D341Med (cell line): ENCODE measurements around the gene GREB1.

Experiments used
- DNase-seq: peaks from one replicate; pipeline ENCODE4 v3.0.0; 2012; ENCODE audit warnings: low spot score

The GREB1 gene

DNA sequence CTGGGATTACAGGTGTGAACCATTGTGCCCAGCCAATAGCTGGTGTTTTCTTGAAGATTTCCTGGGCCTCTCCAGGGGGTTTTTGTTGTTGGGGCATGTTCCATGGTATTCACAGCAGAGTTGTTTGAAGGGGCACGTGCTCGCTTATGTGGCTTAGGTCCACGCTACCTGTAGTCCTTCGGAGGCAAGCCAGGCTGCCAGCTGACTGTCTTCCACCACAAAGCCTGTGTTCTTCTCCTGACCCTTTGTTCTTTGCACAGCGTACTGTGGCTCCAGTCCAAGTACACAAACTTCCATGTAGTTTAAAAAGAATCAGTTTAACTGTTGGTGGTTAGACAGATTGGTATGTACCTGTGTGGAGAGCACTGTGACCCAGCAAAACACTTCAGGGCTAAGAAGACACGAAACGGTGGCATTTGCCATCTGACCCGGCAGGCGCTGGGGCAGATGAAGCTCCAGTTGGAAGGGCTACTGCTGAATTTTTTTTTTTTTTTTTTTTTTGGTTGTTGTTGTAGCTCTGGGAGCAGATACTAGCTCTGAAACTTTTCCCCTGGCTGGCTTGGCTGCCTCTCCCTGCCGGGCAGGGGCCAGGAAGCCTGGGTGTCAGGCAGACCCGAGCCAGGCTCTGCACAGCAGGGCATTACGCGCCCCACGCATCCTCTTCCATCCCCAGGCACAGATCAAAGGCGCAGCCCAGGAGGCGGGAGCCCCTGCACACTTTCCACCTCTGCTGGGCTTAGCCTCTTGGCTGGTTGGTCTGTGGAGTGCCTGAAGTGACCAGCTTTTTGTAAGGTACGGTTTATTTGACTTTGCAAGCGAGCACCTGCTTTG lies 5.7 kb downstream of the GREB1 start:
- DNase-seq = no peak

DNA sequence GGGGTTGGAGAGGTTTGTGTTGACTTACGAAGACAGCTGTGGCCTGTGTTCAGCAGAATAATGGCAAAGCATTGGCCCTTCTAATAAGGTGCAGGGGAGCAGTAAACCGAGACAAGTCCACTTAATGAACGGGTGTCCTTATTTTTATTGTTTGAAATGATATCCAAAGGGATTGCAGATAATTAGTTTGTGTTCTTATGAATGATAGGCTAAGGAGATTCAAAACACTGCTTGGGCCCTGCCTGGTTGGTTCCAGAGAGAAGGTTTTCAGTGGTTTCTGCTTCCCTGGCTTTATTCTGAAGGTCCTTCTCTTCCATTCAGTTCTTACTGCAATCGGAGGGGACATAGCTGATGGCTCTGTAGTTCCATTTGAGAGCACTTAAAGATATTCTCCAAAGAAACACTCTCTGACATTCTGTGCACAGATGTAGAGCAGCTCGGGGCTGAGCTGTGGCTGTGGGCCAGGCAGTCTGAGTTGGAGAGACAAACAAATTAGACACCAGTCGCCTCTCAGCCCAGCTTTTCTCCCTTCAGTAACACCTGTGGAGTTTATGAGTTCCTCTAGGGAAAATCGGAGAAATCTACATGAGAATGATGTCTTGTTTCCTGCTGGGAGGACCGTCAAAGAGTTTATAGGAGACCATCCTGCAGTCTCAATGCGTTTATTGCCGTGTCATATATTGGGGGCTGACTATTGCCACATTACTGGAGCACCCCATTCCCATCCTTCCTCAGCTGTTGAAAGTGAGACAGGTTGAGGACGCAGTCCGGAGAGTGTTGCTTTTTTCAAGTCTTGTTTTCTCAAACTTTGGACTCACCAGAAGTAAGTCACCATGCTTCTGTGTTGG lies 6.5 kb downstream of the GREB1 start:
- DNase-seq = no peak

DNA sequence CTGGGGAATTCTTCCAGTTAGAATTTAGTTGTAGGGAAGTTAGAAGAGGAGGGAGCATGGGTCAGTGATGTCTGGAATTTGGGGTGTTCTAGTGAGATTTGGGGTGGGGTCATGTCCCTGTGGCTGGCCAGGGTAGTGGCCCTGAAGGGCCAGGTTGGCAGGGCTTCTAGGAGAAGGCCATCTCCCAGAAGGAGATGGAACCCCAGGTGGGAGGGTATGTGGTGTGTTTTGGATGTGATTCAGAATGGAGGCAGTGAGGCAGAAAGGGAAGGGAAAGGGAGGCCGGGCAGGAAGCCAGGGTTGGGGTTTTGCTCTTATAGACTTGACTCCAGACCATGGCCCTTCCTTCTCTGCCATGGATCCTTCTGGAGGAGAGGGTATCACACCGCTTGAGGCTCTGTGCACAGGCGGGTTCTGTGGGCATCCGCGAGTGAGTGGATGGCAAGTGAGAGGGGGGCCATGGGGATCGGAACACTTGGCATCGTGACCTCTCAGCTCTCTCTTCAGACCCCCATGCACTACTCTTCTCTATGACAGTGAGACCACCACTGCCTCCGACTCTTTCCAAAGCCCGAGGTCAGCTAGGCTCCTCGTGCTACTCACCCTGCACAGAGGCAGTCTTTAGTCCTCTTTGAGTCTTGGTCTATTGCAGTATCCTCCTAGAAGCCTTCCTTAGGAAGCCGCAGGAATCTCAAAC lies 7.3 kb downstream of the GREB1 start:
- no peak for DNase-seq

DNA sequence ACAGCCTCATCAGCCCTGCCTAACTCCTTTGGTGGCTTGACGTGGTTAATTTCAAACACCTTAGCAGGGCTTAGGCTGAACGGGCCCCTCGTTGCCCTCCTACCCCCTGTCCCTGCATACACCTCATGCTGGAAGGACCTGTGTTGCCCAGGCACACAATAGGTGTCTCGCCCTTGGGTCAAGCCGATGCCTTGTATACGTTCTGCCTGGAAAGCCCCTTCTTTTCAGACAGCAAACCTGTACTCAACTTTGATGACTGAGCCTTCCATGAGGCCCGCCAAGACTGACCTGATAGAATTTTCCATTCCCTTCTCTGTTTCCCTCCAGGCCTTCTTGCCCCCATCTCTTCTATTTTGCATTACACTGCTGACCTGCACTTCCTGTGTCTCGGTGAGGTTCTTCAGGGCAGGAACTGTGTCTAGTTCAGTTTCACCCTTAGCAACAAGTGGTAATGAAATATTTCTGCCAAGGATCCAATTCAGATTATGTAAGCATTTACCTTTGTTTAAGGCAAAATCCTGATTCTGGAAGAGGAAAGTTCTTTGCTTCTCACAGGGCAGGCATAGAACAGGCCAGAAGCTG lies 7.9 kb downstream of the GREB1 start:
- DNase-seq = no peak

DNA sequence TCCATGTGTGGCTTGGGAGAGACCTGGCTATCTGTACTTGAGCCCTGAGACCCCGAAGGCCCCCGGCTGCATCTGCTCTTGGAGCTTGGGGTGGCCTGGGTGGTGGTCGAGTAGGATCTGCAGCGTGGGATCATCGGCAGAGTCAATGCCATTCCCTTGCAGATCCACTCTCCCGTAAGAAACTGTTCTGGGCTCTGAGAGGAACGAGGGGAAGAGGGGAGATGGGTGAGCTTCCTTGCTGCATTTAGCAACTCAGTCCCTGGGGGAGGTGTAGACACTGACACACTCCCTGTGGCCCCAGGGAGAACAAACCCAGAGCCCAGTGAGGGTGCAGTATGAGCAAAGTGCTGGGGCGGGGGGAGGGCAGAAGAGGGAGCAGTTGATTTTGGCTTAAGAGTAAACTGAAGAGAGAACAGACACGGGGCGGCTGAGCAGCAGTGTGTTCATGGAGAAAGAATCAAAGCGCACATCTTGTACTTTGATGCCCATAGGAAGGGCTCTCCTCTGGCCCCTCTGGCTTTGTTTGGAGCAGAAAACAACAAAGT lies 8.5 kb downstream of the GREB1 start:
- no peak for DNase-seq

DNA sequence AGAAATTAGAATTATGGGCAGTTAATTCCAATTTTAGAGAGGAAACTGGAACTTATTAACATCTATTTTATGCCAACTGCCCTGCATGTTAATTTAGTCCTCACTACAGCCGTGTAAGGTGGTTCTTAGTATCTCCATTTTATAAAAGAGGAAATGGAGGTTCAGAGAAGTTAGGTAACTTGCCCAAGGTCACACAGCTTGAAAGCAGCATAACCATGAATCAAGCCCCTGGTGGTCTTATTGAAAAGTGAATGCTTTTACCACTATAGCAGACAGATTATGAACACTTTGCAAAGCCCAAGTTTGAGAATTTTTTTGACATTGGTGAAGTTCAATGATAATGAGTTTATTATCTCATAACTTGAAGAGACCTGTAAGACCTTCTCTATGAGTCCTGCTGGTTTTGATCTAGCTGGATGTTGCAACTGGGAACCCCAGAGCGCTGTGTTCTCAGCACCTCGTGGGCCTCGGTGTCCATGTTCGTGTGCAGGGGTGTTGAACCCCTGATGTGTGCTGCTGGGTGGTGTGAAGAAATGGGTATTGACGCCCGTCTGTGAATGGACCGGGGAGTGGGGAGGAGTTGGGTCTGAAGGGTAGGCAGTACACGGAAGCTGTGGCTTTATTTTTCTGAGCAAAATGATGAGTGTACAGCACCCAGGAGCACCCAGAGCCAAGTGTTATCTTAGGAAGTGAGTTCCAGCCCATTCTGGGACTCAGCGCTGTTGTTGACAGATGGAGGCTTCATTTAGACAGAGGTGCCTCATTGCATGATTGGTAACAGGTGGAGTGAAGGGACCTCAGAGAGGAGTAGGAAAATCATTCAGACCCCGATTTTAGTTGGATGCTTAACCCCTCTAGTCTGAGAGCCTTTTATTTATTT lies 9.7 kb downstream of the GREB1 start:
- DNase-seq = no peak

DNA sequence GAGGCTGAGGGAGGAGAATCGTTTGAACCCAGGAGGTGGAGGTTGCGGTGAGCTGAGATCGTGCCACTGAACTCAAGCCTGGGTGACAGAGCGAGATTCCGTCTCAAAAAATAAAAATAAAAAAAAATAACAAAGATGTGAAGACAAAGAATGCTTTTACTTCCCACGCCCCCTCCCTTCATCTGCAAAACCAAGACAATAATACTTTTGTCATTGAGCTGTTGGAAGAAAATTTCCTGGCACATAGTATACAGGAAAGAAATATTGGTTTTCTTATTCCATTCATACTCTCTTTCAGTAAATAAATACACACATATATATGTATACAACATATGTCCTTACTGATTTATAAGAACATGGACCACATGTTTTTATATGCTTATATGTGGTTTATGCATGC lies 12.2 kb downstream of the GREB1 start:
- DNase-seq = no peak

DNA sequence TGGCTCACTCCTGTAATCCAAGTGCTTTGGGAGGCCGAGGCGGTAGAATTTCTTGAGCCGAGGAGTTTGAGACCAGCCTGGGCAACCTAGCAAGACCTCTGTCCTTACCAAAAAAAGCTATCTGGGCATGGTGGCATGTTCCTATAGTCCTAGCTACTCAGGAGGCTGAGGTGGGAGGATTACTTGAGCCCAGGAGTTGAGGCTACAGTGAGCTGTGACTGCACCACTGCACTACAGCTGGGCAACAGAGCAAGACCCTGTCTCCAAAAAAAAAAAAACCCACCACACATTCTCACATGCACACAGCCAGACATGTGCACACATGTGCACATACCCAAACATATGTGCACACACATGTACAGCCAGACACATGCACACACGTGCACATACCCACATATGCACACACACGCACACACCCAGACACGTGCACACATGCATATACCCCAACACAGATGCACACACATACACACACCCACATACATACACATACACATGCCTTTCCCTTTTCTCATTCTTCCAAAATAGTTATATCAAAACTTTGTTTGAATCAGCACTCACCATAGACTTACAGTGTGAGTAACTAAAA lies 14.2 kb downstream of the GREB1 start:
- DNase-seq = no peak

DNA sequence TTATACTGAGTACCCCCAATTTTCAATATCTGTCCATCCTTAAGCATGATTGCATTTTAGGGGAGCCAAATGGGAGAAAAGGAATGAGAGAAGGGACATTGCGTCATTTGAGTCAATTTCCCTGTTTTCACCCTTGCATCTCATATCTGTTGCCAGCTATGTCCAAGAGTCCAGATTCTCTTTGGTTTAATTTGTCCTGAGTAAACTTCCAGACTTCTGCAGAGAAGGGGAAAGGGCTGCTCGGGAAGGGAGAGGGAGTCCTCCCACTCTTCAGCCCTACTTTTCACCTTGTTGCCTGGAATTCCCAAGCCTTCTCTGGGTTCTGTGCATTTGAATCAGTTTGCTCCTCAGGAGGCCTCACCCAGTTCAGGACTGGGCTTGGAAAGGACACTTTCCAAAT lies 16.5 kb downstream of the GREB1 start:
- no peak for DNase-seq

DNA sequence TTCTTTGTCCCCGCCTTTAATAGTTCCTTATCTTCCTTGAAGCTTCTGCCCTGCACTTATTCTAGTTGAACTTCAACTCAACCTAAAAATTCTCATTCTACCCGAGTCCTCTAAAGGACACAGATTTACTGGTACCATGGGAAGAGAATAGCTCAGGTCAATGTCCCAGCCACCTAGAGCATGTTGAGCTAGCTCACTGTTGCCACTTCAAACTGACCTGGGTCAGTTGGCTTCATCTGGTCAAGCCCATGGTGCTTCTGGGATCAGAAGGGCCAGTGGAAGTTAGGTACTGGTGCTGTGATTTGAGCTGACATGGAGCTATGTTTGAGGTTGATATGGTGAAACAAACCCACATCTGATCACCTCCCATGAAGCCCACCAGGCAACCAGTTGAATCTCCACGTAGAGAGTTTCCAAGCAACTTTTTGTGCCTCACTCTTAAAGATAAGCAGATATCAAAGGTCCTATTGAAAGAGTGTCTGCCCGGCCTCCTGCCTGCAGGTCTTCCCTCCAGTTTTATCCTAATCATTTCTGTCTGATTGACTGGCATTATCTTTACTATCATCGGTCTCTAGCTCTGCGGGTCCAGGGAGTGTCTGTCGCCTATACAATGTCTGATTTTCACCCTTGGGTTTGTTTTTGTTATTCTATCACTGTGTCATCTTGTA lies 17.2 kb downstream of the GREB1 start:
- DNase-seq = no peak

DNA sequence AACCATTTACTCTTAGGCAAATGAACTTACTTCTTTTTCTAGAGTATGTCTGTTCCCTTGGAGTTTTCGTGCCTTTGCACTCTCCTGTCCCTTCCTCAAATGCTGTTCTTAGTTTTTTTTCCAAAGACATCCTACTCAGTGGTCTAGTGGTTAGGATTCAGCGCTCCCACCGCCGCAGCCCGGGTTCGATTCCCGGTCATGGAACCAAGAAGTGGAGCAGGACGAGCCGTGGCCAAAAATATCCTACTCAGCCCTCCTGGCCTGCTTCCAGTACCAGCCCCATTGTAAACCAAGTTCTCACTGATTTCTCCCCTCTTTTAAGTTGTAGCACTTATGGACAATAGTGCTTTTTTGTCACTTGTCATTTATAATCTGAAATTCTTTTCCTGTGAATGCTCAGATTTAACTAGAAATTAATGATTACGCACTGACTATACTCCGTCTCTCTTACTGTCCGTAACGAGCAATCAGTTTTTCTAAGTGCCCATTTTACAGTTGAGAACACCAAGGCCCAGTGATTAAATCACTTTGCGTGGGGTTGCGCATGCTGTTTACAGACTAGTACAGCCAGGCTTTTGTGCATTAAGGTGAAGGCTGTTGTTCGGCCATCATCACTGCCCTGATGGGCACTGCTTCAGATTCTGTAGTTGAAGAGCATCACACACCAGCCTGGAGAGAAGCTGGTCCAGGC lies 17.9 kb downstream of the GREB1 start:
- no peak for DNase-seq

DNA sequence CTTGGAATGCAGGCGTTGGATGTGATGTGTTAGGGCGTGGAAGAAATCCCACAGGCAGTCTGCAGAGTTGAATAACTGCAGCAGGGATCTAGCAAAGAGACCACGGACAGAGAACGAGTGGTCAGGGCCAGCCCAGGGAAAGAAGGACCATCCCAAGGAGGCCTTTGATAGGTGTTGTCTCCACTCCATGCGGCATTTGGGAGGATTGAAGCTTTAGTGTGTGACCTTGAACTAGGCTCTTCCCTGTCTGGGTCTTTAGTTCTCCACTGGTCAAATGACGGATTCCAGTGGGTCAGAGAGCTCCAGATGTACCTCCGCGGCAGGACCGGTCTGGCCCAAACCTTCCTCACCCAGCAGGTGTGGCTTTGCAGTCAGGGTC lies 18.4 kb downstream of the GREB1 start:
- DNase-seq = no peak

DNA sequence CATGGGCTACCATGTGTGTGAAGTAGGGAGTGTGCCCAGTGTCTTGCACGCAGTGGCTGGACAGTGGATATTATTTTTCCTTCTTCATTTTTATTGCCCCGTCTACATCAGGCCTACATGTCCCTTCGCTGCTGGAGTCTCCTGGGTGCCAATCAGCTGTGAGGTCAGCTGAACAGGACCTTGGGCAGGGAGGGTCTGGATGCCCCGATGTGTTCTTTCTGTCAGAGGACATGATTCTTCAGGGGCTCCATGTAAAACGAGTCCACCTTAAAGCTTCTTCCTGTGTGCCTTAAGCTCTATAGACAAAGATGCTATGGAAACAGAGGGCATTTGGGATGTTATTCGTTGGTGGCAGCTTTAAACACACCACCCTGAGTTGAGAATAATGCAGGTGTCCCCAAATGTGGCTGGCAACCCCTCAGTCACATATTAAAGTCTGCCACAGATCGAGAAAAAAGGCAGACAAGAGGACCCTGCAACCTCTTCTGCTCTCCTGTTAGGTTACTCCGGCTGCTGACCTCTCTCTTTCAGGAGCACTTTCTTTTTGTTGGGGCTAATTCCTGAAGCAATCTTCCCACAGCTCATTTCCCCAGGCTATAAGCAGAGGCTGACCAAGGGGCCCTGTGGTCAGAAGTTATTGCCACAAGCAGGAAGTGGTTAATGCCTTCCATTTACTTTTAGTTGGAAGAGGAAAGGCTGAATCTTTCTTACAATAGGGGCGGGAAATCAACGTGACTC lies 20.0 kb downstream of the GREB1 start:
- DNase-seq = no peak

DNA sequence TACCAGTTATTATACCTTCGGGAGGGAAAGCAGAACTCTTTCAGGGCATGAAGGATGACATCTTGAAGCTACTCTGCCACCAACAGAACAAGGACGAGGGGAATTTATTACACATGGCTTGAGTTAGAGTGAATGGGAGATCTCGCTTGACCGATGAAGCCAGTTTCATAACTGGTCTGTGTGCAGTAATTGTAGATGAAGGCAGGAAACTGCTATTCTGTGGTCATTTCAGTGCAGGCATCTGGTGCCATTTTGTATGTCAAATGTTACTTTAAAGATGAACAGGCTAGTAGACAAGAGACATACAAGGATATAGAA lies 20.5 kb downstream of the GREB1 start:
- DNase-seq = no peak

DNA sequence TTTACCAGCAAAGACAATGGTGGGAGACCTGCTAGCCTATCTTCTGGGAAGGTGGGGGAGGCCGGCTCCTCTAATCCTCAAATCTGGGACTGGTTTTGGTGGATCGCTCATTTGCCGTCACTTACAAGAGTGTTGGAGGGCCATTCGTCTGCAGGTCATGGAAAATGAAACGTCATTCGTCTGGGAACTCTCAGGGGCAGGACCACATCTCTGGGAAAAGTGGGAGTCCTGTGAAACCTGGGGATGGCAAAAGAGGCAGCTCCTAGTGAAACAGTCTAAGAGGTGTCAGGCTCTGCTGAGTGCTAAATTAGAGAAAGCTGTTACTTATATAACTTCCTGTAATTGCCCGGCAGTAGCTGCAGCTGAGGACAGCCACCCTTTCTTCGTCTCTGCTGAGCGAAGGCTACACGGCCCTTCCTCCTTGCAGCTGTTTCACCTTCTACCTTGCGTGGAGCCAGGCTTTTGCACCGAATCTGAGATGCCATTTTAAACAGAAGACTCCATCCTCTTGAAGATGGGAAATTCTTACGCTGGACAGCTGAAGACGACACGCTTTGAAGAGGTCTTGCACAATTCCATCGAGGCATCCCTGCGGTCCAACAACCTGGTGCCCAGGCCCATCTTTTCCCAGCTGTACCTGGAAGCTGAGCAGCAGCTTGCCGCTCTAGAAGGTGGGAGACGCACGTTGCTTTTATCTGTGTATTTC lies 22.4 kb downstream of the GREB1 start:
- no peak for DNase-seq

DNA sequence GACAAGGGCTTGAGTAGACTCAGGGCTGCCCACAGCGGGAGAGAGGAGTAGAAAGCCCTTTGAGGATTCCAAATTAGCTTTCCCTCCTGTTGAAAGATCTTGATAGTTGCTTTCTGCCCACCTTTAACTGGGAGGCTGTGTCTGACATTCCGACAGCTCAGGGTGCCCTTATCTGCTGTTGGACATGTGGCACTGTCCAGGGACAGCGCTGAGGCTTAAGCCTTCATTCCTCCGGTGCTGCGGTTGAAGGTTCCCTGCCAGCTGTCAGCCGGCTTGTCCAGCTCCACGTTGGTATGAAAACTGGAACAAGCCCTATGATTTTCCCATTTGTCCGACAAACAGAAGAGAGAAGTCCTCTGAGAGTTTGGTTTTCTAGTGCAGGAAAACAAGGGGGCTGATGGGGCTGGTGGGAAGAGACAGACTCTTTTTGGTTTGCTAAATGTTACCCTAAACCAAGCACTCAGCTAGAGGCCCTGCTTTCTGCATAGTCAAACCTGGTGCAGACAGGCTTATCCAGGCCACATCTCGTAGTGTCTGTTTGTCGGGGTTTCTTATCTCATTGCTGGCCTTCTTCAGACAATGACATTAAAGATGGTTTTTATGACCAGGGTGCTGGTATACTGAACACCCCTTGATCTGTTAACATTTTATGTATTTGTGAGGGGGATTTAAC lies 24.5 kb downstream of the GREB1 start:
- DNase-seq = no peak

DNA sequence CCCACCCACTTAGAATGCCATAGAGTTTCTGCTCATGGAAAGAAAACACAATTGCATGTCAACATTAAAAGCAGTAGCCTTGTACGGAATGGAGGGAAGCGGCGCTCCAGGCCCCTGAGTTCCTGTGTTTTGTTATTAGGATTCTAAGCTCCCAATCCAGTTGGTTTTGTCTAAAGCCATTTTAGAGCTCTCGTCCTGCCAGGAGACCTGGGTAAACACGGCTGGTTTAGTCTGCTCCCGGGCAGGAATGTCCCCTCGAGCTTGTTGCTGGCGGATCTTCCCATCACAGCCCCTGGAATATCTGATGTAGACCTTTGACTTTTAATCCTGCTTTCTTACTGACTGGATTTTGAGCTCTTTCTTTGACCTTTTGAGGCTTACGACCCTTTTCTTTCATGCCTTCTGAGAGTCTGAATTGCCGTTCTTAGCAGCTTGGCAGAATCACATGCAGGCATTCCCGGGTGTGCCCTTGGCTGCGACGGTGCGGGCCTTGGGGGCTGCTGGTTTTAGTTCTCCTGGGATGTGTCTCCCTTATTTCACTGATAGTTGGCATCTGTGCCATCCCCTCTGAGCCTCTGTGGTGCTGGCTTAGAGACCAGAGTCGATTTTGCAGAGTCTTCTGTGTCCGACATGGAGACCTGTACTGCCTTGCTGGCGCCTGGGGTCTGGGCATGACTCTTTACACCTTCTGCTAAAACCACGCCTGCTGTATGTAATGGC lies 25.4 kb downstream of the GREB1 start:
- DNase-seq = no peak
